H1 (cell line): ENCODE results near the gene OST4. TPM values are rescaled to one million over a fixed set of nuclear protein-coding genes. Genes with fewer than 3 reads are reported as not detected.

Source experiments
- ASH2L ChIP-seq: fragments of 200-600, 300-600 bp; sonication (generic); IDR thresholded peaks from one replicate; pipeline ENCODE4 v1.7.1; 2017; ENCODE audit warnings: low read length
- CBX5 ChIP-seq: fragments of 300-800, 300-1000 bp; sonication (generic); IDR thresholded peaks from 2 replicates; pipeline ENCODE4 v1.7.1; 2016; ENCODE audit warnings: antibody characterized with exemption, low read length, low read depth
- CEBPB ChIP-seq: IDR thresholded peaks from 2 replicates; pipeline ENCODE4 v1.6.1; 2012; ENCODE audit warnings: low read depth, low read length
- RAD21 ChIP-seq, 2 experiments: IDR thresholded peaks in 1 of 2; conservative IDR thresholded peaks in 1 of 2; 2 replicates each; pipeline ENCODE4 v1.6.1; 2011; ENCODE audit warnings: low read depth in 2 of 2, low read length in 2 of 2, improper control_type of control experiment in 1 of 2, inconsistent platforms in 1 of 2, mild to moderate bottlenecking in 1 of 2, moderate library complexity in 1 of 2
- RNF2 ChIP-seq: fragments of 200-900, 300-1000 bp; sonication (generic); IDR thresholded peaks from 2 replicates; pipeline ENCODE4 v1.7.1; 2016; ENCODE audit warnings: borderline replicate concordance, low read depth, mild to moderate bottlenecking, antibody characterized with exemption, low read length; ENCODE audit not compliant: poor library complexity, severe bottlenecking; ENCODE audit errors: missing control alignments
- TAF7 ChIP-seq: optimal IDR thresholded peaks from 2 replicates; pipeline ENCODE3; 2011; ENCODE audit warnings: low read depth, mild to moderate bottlenecking, inconsistent platforms, low read length, moderate library complexity, borderline replicate concordance
- ZNF274 ChIP-seq: IDR thresholded peaks from 2 replicates; pipeline ENCODE4 v1.7.0; 2012; ENCODE audit warnings: low read length, borderline replicate concordance; ENCODE audit errors: extremely low read depth
- polyA plus RNA-seq, 7 experiments: library from polyadenylated mRNA; depleted of rRNA in 3 of 7; stranded (reverse) in 5 of 7; unstranded in 2 of 7; fragments of >200 nt in 5 of 7; fragments of 200-250 nt in 2 of 7; gene quantifications; 1 replicate in 5 of 7; 2 replicates in 1 of 7; 4 replicates in 1 of 7; pipeline versions ENCODE4 v1.2.1 to v1.2.3, GENCODE V29; 2011 to 2013; ENCODE audit warnings: missing spikeins in 2 of 7, mixed read lengths in 2 of 7
- total RNA-seq: library from RNA; stranded (reverse); fragmentation: NEBNext Ultra II Directional; extraction: Animal tissue kit (Norgen Biotek cat#: 25700); gene quantifications from 2 replicates; pipeline ENCODE4 v1.2.1, GENCODE V29; 2021

OST4 gene
- total and polyA plus RNA-seq, 2 of the 8 experiments (the other 6 are each of a cell fraction or from before 2014, with no cell fraction given), result 225 to 865 TPM

DNA sequence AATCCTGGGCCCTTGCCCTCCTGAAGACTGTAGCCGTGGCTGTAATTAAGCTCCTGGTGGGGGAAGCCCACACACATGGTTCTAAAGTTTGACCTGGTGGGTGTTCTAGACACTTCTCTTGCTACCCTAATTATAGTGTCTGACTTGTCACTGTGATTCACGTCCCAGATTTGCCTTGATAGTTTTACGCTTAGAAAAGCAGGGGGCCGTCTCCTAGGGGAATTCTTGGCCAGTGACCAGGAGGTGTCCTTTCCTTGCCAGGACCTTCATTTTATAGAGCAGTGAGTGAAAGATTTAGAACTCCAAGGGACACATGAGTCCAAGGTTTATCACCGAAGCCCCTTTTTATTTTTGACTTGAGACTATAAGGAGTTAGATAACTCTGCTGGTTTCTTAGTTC lies 29.7 kb downstream of the OST4 start (continued):
- TF ChIP-seq CBX5, result no peak
- TF ChIP-seq RAD21 (IDR thresholded peaks at IDR 0.05 in 1 of 2, conservative IDR thresholded peaks at IDR 0.05 in 1 of 2; ENCODE audit: low read depth in 2 of 2, low read length in 2 of 2), result no peak
- TF ChIP-seq RNF2, result no peak
- no peak for TF ChIP-seq ZNF274
- TF ChIP-seq ASH2L, result no peak
- TF ChIP-seq CEBPB, result no peak
- no peak for TF ChIP-seq TAF7
